Measurements from ENCODE around the gene ITGAV. TPM values are rescaled to one million over a fixed set of nuclear protein-coding genes. Genes with fewer than 3 reads are reported as not detected.

Gene ITGAV
- total and polyA plus RNA-seq, 2 of the 4 experiments (the other 2 are of a cell fraction) = 45.8 to 181 TPM

GRCh38 chr2:186728631-186729030 is 138.8 kb downstream of the ITGAV start:
- Histone ChIP-seq H3K36me3 (ENCODE audit: control insufficient read depth, insufficient read depth, low read length) (no peaks in the 10 kb centered on the region), H2BK20ac (ENCODE audit: low read depth, low read length) (no peak overlapping the region), H4K91ac (ENCODE audit: insufficient read depth, low read depth, low read length) (no peak overlapping the region), H3K4me1 (ENCODE audit: control insufficient read depth, insufficient read depth, low read length) (no peaks in the 10 kb centered on the region), H3K4me2 (ENCODE audit: low read depth, low read length) (no peak overlapping the region), H3K14ac (replicated peaks; ENCODE audit: low read depth, low read length) (no peak overlapping the region), H3K18ac (ENCODE audit: low read depth, low read length) (no peak overlapping the region), H4K8ac (ENCODE audit: low read depth in 2 of 2, low read length in 2 of 2) (no peak overlapping the region), H3K56ac (ENCODE audit: extremely low read depth, insufficient read depth, low read length) (no peak overlapping the region), H3K9me1 (ENCODE audit: insufficient read depth, low read length) (no peaks in the 10 kb centered on the region; the same call in 1 of the 2 replicates), H2AK5ac (ENCODE audit: low read depth, low read length) (no peak overlapping the region), H2BK120ac (ENCODE audit: low read depth, low read length) (no peak overlapping the region), H3K79me1 (ENCODE audit: low read depth in 1 of 2, low read length in 2 of 2) (peaks cover 0 to 3% of the 10 kb centered on the region in 2 experiments; a peak in 1 of 4 replicates), H4K20me1 (ENCODE audit: insufficient read depth, low read length) (no peaks in the 10 kb centered on the region), H3K9me3 (ENCODE audit: control insufficient read depth, insufficient read depth, low read length) (no peaks in the 10 kb centered on the region), H3K4me3 (ENCODE audit: insufficient read depth, low read depth, low read length) (no peak overlapping the region), H4K5ac (ENCODE audit: low read depth, low read length) (no peak overlapping the region), H3K4ac (ENCODE audit: low read depth, low read length) (no peak overlapping the region), H2BK5ac (ENCODE audit: low read depth, low read length, poor library complexity, severe bottlenecking) (no peak overlapping the region), H3K23ac (ENCODE audit: low read depth, low read length) (no peak overlapping the region), H3K9ac (ENCODE audit: low read depth, low read length) (no peak overlapping the region), H2AFZ (replicated peaks; ENCODE audit: low read length, poor library complexity) (no peak overlapping the region), H3K27ac (ENCODE audit: insufficient read depth, low read length) (no peak overlapping the region), H2AK9ac (replicated peaks; ENCODE audit: low read depth, low read length, poor library complexity) (no peak overlapping the region), H3K27me3 (ENCODE audit: control insufficient read depth, insufficient read depth, low read length) (no peaks in the 10 kb centered on the region), H2BK15ac (ENCODE audit: low read depth, low read length) (no peak overlapping the region)
- intact Hi-C loops (cut with micrococcal nuclease) (no loop called here), dilution Hi-C loops (cut with HindIII; ENCODE audit: low sequenced_read_pairs, unreplicated experiment) (no loop called here), in situ Hi-C loops (cut with MboI; ENCODE audit: low sequenced_read_pairs) (no loop called here)
- no TSS peak for BruUV-seq (replicated peaks)
- ATAC-seq (ENCODE audit: low read depth) (no peak), DNase-seq (no peak)
- no CpG with 5 or more reads among the region's 2 CpGs for WGBS, 2 experiments (ENCODE audit: extremely low coverage in 2 of 2, insufficient read length in 1 of 2)
- ChIA-PET POLR2A (ENCODE audit: unreplicated experiment) (no interaction called here), CTCF (no interaction called here)
- TF ChIP-seq CTCF (conservative IDR thresholded peaks at IDR 0.05; ENCODE audit: low read depth, low read length) (no peak), CEBPB (IDR thresholded peaks at IDR 0.05; ENCODE audit: low read depth, low read length) (no peak), CHD1 (IDR thresholded peaks at IDR 0.05; ENCODE audit: low read depth, low read length) (no peak), RAD21 (IDR thresholded peaks at IDR 0.05; ENCODE audit: low read length) (no peak), SMC3 (IDR thresholded peaks at IDR 0.05; ENCODE audit: low read depth, low read length) (no peak), NFE2L2 (IDR thresholded peaks at IDR 0.05; ENCODE audit: low read depth, low read length) (no peak), ELK1 (IDR thresholded peaks at IDR 0.05; ENCODE audit: borderline replicate concordance, low read depth, low read length) (no peak), MAFK (IDR thresholded peaks at IDR 0.05; ENCODE audit: low read depth, low read length) (no peak), POLR2A (IDR thresholded peaks at IDR 0.05; ENCODE audit: low read depth, low read length) (no peak), BHLHE40 (IDR thresholded peaks at IDR 0.05; ENCODE audit: low read depth, low read length) (no peak), USF2 (IDR thresholded peaks at IDR 0.05; ENCODE audit: low read depth, low read length) (no peak), FOS (IDR thresholded peaks at IDR 0.05; ENCODE audit: low read depth, low read length) (no peak), MXI1 (IDR thresholded peaks at IDR 0.05; ENCODE audit: borderline replicate concordance, low read depth, low read length) (no peak), MAZ (IDR thresholded peaks at IDR 0.05; ENCODE audit: borderline replicate concordance, low read depth, low read length) (no peak), RCOR1 (IDR thresholded peaks at IDR 0.05; ENCODE audit: insufficient replicate concordance, low read length) (no peak), RFX5 (IDR thresholded peaks at IDR 0.05; ENCODE audit: low read depth, low read length) (no peak)
